ENCODE measurements around the gene MYO1C.
"Not testable (repeated sequence)": the region's sequence is repeated elsewhere in the genome, so short reads cannot be mapped to it uniquely, and the experiment has no call there.

MYO1C gene

GRCh38 chr17:1533661-1534325, 41.3 kb upstream of the MYO1C start:
- ATAC-seq (ENCODE audit: low read depth) (no peak), DNase-seq (ENCODE audit: low spot score) (no peak)
- H3K27ac ChIP-seq (ENCODE audit: poor library complexity, severe bottlenecking), result no peak overlapping the region
- H3K4me3 ChIP-seq (ENCODE audit: severe bottlenecking), result no peak overlapping the region
- H3K27me3 ChIP-seq (ENCODE audit: insufficient read depth, poor library complexity, severe bottlenecking), result no peaks in the 10 kb centered on the region
- no peak for TF ChIP-seq CTCF (IDR thresholded peaks at IDR 0.05; ENCODE audit: poor library complexity, severe bottlenecking)
- peaks cover 11% of the 10 kb centered on the region for H3K4me1 ChIP-seq (ENCODE audit: insufficient read depth, poor library complexity, severe bottlenecking)
- H3K9me3 ChIP-seq (ENCODE audit: severe bottlenecking), result no peaks in the 10 kb centered on the region
- H3K36me3 ChIP-seq (ENCODE audit: low read depth), result peaks cover 72% of the 10 kb centered on the region

- Histone ChIP-seq H3K4me3 (ENCODE audit: severe bottlenecking) (no peak overlapping the region), H3K36me3 (ENCODE audit: low read depth) (peaks cover 70% of the 10 kb centered on the region)
Measured at GRCh38 chr17:1532836-1533602, 40.5 kb upstream of the MYO1C start.

GRCh38 chr17:1529863-1530262, 37.4 kb upstream of the MYO1C start:
- DNase-seq (ENCODE audit: low spot score) (no peak), ATAC-seq (ENCODE audit: low read depth) (no peak)
- Histone ChIP-seq H3K4me1 (ENCODE audit: insufficient read depth, poor library complexity, severe bottlenecking) (peaks cover 11% of the 10 kb centered on the region), H3K9me3 (ENCODE audit: severe bottlenecking) (no peaks in the 10 kb centered on the region), H3K27ac (ENCODE audit: poor library complexity, severe bottlenecking) (peak overlapping the region; percentile 14), H3K4me3 (ENCODE audit: severe bottlenecking) (no peak overlapping the region), H3K27me3 (ENCODE audit: insufficient read depth, poor library complexity, severe bottlenecking) (no peaks in the 10 kb centered on the region), H3K36me3 (ENCODE audit: low read depth) (peaks cover 57% of the 10 kb centered on the region)
- no peak for TF ChIP-seq CTCF (IDR thresholded peaks at IDR 0.05; ENCODE audit: poor library complexity, severe bottlenecking)

More at GRCh38 chr17:1532836-1533602, 40.5 kb upstream of the MYO1C start:
- Histone ChIP-seq H3K27ac (ENCODE audit: poor library complexity, severe bottlenecking) (no peak overlapping the region), H3K4me1 (ENCODE audit: insufficient read depth, poor library complexity, severe bottlenecking) (peaks cover 11% of the 10 kb centered on the region), H3K27me3 (ENCODE audit: insufficient read depth, poor library complexity, severe bottlenecking) (no peaks in the 10 kb centered on the region), H3K9me3 (ENCODE audit: severe bottlenecking) (no peaks in the 10 kb centered on the region)
- ATAC-seq (ENCODE audit: low read depth) (no peak), DNase-seq (ENCODE audit: low spot score) (no peak)
- no peak for TF ChIP-seq CTCF (IDR thresholded peaks at IDR 0.05; ENCODE audit: poor library complexity, severe bottlenecking)

- not testable (repeated sequence) for H3K27me3 ChIP-seq (ENCODE audit: insufficient read depth, poor library complexity, severe bottlenecking); H3K9me3 ChIP-seq (ENCODE audit: severe bottlenecking); H3K4me3 ChIP-seq (ENCODE audit: severe bottlenecking); DNase-seq (ENCODE audit: low spot score); ATAC-seq (ENCODE audit: low read depth); H3K27ac ChIP-seq (ENCODE audit: poor library complexity, severe bottlenecking)
- H3K36me3 ChIP-seq (ENCODE audit: low read depth), result peaks cover 49% of the 10 kb centered on the region
- peaks cover 11% of the 10 kb centered on the region for H3K4me1 ChIP-seq (ENCODE audit: insufficient read depth, poor library complexity, severe bottlenecking)
Measured at GRCh38 chr17:1526876-1527275, 34.4 kb upstream of the MYO1C start.

- Histone ChIP-seq H3K4me3 (ENCODE audit: severe bottlenecking) (no peak overlapping the region), H3K9me3 (ENCODE audit: severe bottlenecking) (no peaks in the 10 kb centered on the region), H3K27me3 (ENCODE audit: insufficient read depth, poor library complexity, severe bottlenecking) (no peaks in the 10 kb centered on the region), H3K27ac (ENCODE audit: poor library complexity, severe bottlenecking) (no peak overlapping the region), H3K4me1 (ENCODE audit: insufficient read depth, poor library complexity, severe bottlenecking) (no peaks in the 10 kb centered on the region), H3K36me3 (ENCODE audit: low read depth) (peaks cover 22% of the 10 kb centered on the region)
- DNase-seq (ENCODE audit: low spot score), result no peak
- no peak for ATAC-seq (ENCODE audit: low read depth)
- no peak for TF ChIP-seq CTCF (IDR thresholded peaks at IDR 0.05; ENCODE audit: poor library complexity, severe bottlenecking)
Measured at GRCh38 chr17:1522626-1523025, 30.1 kb upstream of the MYO1C start.

Data from RWPE2 (cell line).